HepG2 (cell line): Measurements from ENCODE around the gene NEK9. TPM values are rescaled to one million over a fixed set of nuclear protein-coding genes. Genes with fewer than 3 reads are reported as not detected.
A peak's percentile ranks its signal among the peaks of the same experiment; 100 is the strongest.

Source experiments
- ARHGAP35 ChIP-seq: sonication (generic); formaldehyde crosslinking; IDR thresholded peaks from 2 replicates; pipeline ENCODE4 v1.9.0; 2022; ENCODE audit warnings: mild to moderate bottlenecking, inconsistent platforms, moderate library complexity, missing genetic modification reagents, borderline replicate concordance
- DBP ChIP-seq: sonication (generic); formaldehyde crosslinking; IDR thresholded peaks from 2 replicates; pipeline ENCODE4 v1.4.0; 2020; ENCODE audit warnings: missing genetic modification reagents; ENCODE audit errors: not compliant biosample characterization
- DPF2 ChIP-seq: sonication (generic); formaldehyde crosslinking; IDR thresholded peaks from 2 replicates; pipeline ENCODE4 v1.4.0; 2020; ENCODE audit warnings: mild to moderate bottlenecking, low read depth, missing genetic modification reagents, borderline replicate concordance
- EHMT2 ChIP-seq: fragments of 200-600 bp; sonication (generic); IDR thresholded peaks from 2 replicates; pipeline ENCODE4 v1.7.0; 2017; ENCODE audit warnings: antibody characterized with exemption, low read depth, low read length, borderline replicate concordance
- HNF1B ChIP-seq: sonication (generic); formaldehyde crosslinking; IDR thresholded peaks from 2 replicates; pipeline ENCODE4 v1.5.1; 2020; ENCODE audit warnings: mild to moderate bottlenecking, moderate library complexity, missing genetic modification reagents
- HOXD1 ChIP-seq: sonication (generic); formaldehyde crosslinking; IDR thresholded peaks from 2 replicates; pipeline ENCODE4 v1.5.0; 2020; ENCODE audit warnings: missing genetic modification reagents
- SRY ChIP-seq: sonication (generic); formaldehyde crosslinking; IDR thresholded peaks from 2 replicates; pipeline ENCODE4 v1.8.0; 2022; ENCODE audit warnings: mild to moderate bottlenecking, missing genetic modification reagents
- ZBTB2 ChIP-seq: sonication (generic); formaldehyde crosslinking; IDR thresholded peaks from 2 replicates; pipeline ENCODE4 v1.8.0; 2022; ENCODE audit warnings: low read depth, missing genetic modification reagents
- ZBTB49 ChIP-seq: sonication (generic); formaldehyde crosslinking; IDR thresholded peaks from 2 replicates; pipeline ENCODE4 v1.4.0; 2020; ENCODE audit warnings: missing genetic modification reagents, borderline replicate concordance
- ZFP36L1 ChIP-seq: sonication (generic); formaldehyde crosslinking; IDR thresholded peaks from 2 replicates; pipeline ENCODE4 v1.8.0; 2022; ENCODE audit warnings: mild to moderate bottlenecking, missing genetic modification reagents, moderate library complexity
- ZNF101 ChIP-seq: sonication (generic); formaldehyde crosslinking; IDR thresholded peaks from 2 replicates; pipeline ENCODE4 v1.4.0; 2020; ENCODE audit warnings: mild to moderate bottlenecking, low read depth, missing genetic modification reagents, borderline replicate concordance
- ZNF143 ChIP-seq: sonication (generic); formaldehyde crosslinking; IDR thresholded peaks from 2 replicates; pipeline ENCODE4 v1.4.0; 2020; ENCODE audit warnings: missing genetic modification reagents
- ZNF335 ChIP-seq: sonication (generic); formaldehyde crosslinking; IDR thresholded peaks from 2 replicates; pipeline ENCODE4 v1.4.0; 2020; ENCODE audit warnings: missing genetic modification reagents
- ZNF552 ChIP-seq: sonication (generic); formaldehyde crosslinking; IDR thresholded peaks from 2 replicates; pipeline ENCODE4 v1.9.0; 2022; ENCODE audit warnings: missing genetic modification reagents, mild to moderate bottlenecking, borderline replicate concordance
- ZNF615 ChIP-seq: sonication (generic); formaldehyde crosslinking; IDR thresholded peaks from 2 replicates; pipeline ENCODE4 v1.5.0; 2020; ENCODE audit warnings: mild to moderate bottlenecking, missing genetic modification reagents, borderline replicate concordance
- ZNF747 ChIP-seq: sonication (generic); formaldehyde crosslinking; IDR thresholded peaks from 2 replicates; pipeline ENCODE4 v1.8.1; 2023; ENCODE audit warnings: missing genetic modification reagents, mild to moderate bottlenecking, borderline replicate concordance
- polyA plus RNA-seq, 8 experiments: library from polyadenylated mRNA; depleted of rRNA in 3 of 8; stranded (reverse) in 7 of 8; unstranded in 1 of 8; fragments of >200 nt; fragmentation: Illumina TruSeq in 4 of 8; extraction: Trizol in 4 of 8; gene quantifications; 2 replicates each; pipeline versions ENCODE4 v1.2.1 to v1.2.3, GENCODE V29; 2011 to 2016; ENCODE audit warnings: low read depth in 4 of 8, missing spikeins in 1 of 8, mixed read lengths in 1 of 8; ENCODE audit not compliant: insufficient read depth in 1 of 8
- total RNA-seq, 5 experiments: library from RNA; depleted of rRNA; stranded (reverse); fragments of >200 nt; fragmentation: Illumina TruSeq; extraction: Trizol; gene quantifications; 2 replicates each; pipeline ENCODE4 v1.2.3, GENCODE V29; 2016; ENCODE audit warnings: low read depth in 1 of 5
- TF ChIP-seq, protein P1 (sequence below): sonication (generic); formaldehyde crosslinking; IDR thresholded peaks from 2 replicates; pipeline ENCODE4 v1.5.1; 2020; ENCODE audit warnings: missing genetic modification reagents, mild to moderate bottlenecking, borderline replicate concordance
- TF ChIP-seq, protein P2 (sequence below): IDR thresholded peaks from 2 replicates; pipeline ENCODE4 v1.6.1; 2018; ENCODE audit warnings: missing genetic modification reagents

NEK9 gene
- total and polyA plus RNA-seq, 2 of the 13 experiments (the other 11 are each of a cell fraction or from before 2014, with no cell fraction given) = 16.5 to 27.3 TPM

DNA sequence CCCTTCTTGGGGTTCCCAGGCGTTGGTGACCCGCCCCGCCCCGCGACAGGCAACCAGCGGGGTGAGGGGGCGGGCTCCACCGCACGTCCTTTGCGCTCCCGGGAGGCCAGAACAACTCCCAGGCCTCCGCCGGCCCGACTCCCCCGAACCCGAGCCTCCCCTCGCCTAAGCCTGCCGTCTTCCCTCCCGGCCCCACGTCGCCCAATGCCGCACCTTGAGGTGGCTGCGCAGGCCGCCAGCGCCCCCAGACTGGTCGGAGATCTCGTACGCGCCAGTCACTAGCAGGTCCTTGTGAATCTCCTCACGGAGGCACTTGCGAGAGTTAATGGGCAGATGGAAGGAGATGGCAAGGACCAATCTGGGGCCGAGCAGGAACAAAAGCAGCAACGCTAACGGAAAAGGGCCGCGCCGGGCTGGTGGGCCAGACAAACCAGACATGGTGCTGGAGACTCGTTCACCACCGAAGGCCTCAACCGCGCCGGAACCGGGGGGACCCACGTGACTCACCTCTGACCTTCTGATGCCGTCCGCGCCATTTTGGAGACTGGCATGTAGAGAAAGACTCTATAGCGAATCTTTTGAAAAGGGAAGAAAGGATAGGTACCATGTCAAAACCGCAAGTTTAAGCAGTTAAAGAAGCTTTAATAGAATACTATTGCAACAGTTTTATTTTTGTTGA is 49.4 kb upstream of the NEK9 start, which contains the start of gene TMED10 (continued):
- TF ChIP-seq ZFP36L1 (CRISPR knock-in tag) (no peak; the same call in 1 of the 2 replicates), ZNF101 (CRISPR knock-in tag) (no peak), HNF1B (CRISPR knock-in tag) (peak; percentile 77; the same call in 1 of the 2 replicates), ZNF143 (CRISPR knock-in tag) (peak; percentile 53; the same call in 1 of the 2 replicates), SRY (peak; percentile 95), ZBTB49 (CRISPR knock-in tag) (no peak; the same call in 1 of the 2 replicates), ZNF747 (0 out of 2 replicates have a peak, but pooled peaks have one; percentile 81), ZNF615 (CRISPR knock-in tag) (no peak; the same call in 1 of the 2 replicates), ZNF552 (CRISPR knock-in tag) (no peak), ZBTB2 (CRISPR knock-in tag) (peak; percentile 36; the same call in 1 of the 2 replicates), ZNF335 (CRISPR knock-in tag) (peak; percentile 70; the same call in 1 of the 2 replicates), ARHGAP35 (CRISPR knock-in tag) (peak; percentile 92), DBP (peak; percentile 32), EHMT2 (peak; percentile 72; the same call in 1 of the 2 replicates), DPF2 (CRISPR knock-in tag) (no peak), HOXD1 (CRISPR knock-in tag) (peak; percentile 85)
- TF ChIP-seq, protein P1, sequence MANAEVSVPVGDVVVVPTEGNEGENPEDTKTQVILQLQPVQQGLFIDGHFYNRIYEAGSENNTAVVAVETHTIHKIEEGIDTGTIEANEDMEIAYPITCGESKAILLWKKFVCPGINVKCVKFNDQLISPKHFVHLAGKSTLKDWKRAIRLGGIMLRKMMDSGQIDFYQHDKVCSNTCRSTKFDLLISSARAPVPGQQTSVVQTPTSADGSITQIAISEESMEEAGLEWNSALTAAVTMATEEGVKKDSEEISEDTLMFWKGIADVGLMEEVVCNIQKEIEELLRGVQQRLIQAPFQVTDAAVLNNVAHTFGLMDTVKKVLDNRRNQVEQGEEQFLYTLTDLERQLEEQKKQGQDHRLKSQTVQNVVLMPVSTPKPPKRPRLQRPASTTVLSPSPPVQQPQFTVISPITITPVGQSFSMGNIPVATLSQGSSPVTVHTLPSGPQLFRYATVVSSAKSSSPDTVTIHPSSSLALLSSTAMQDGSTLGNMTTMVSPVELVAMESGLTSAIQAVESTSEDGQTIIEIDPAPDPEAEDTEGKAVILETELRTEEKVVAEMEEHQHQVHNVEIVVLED = peak; percentile 77; the same call in 1 of the 2 replicates
- TF ChIP-seq, protein P2, sequence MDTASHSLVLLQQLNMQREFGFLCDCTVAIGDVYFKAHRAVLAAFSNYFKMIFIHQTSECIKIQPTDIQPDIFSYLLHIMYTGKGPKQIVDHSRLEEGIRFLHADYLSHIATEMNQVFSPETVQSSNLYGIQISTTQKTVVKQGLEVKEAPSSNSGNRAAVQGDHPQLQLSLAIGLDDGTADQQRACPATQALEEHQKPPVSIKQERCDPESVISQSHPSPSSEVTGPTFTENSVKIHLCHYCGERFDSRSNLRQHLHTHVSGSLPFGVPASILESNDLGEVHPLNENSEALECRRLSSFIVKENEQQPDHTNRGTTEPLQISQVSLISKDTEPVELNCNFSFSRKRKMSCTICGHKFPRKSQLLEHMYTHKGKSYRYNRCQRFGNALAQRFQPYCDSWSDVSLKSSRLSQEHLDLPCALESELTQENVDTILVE = peak; percentile 84; the same call in 1 of the 2 replicates
